MV-4-11 (cell line): ENCODE data around the gene IL31.

Experiments
- DNase-seq: peaks from one replicate; lab custom pipeline; 2025; lab: John Stamatoyannopoulos, UW

The IL31 gene

DNA sequence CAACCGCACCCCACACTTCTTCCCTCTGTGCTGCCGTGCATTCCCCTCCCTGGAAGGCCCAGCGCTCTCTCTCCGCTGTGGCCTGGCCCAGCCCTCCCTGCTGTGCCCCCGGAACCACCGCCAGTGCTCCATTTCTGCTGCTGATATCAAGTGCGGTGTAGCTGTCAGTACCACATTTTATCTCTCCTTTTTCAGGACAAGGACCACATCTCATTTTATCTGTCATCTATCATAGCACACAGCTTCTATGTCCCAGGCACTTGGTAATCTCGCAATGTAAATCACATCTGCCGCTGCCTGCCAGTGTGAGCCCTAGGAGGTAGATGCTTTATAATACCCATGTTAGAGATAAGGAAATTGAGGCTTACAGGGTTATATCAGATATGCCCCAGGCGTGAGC, 18.3 kb downstream of the IL31 start:
- DNase-seq: no peak

DNA sequence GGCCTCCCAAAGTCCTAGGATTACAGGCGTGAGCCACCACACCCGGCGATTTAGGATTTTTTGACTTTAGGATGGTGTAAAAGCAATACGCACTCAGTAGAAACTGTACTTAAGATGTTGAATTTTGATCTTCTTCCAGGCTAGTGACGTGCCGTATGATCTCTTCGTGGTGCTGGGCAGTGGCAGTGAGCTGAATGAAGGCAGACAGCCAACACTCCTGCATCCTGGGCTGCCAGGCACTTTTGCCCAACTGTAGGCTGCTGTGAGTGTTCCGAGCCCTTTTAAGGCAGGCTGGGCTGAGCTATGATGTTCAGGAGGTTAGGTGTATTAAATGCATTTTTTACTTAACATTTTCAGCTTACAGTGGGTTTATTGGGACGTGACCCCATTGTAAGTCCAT, 21.3 kb downstream of the IL31 start:
- no peak for DNase-seq

DNA sequence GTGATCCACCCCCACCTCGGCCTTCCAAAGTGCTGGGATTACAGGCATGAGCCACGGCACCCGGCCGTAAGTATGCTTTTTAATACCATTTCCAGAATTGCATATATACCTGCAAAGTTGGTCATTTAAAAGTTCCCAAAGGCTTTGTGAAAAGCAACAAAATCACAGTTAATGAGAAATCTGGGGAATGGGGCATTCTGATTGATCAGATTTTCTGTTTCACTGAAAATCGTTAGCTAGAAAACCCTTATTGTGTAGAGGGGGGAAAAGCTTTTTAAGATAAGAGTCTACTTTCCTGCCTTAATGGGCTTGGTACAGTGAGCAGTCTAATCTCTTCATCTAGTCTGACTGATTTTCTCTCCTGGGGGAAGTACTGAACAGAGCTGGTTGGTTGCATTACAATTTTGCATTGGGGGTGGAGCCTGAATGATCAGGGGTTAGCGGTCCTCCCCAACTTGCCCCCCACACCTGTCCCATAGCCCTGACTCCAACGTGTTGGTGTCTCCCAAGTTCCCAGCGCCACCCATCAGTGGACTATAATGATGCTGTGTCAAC, 23.8 kb downstream of the IL31 start:
- no peak for DNase-seq

DNA sequence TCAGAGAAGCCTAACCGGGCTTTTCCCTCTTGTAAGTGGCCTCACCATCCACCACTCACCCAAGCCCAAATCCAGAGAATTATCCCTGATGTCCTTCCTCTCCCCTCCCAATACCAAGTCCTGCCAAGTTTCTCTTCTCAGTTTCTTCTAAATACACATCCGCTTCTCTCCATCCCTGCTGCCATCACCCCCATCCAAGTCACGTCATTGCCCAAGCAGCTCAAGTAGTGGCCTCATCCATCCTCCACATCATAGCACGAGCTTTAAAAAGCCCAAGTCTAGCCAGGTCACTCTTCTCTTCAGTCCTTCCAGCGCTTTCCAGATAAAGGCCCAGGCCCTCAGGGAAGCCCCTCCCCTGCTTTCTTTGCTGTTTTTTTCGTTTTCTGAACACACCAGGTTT, 25.4 kb downstream of the IL31 start:
- peak; percentile 58 for DNase-seq

DNA sequence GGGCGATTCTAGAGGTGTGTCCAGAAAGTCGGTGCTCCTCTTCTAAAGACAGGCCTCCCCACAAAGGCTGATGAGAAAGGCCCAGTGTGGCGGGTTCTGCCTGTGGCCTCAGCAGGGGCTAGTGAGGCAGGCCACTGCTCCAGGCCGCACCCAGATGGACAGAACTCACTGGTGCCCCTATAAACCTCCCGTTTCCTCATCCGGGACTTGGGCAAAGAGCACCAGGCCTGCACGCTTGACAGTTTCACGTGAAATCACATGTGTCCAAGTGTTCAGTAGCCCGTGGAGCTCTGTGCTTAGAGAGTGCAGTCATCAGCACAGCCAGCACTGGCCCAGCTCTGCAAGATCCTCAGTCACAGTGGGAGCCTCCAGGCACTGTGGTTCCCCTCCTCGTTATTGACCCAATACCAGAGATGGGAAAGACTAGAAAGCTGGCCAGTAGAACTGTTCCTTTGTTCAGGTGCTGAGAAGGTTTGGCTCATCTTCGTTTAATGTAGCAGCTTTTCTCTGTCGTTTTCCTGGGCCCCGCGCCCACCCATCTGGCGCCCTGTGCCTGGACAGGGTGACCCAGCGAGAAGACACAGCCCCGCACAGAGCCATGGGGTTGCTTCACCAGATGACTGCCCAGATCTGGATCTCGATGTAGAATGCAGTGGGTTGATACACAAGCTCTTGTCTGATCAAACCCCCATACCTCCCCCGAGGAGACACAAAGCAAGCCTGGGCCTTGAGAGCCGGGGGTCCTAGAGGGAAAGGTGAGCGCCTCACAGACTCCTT, 26.3 kb downstream of the IL31 start:
- no peak for DNase-seq

DNA sequence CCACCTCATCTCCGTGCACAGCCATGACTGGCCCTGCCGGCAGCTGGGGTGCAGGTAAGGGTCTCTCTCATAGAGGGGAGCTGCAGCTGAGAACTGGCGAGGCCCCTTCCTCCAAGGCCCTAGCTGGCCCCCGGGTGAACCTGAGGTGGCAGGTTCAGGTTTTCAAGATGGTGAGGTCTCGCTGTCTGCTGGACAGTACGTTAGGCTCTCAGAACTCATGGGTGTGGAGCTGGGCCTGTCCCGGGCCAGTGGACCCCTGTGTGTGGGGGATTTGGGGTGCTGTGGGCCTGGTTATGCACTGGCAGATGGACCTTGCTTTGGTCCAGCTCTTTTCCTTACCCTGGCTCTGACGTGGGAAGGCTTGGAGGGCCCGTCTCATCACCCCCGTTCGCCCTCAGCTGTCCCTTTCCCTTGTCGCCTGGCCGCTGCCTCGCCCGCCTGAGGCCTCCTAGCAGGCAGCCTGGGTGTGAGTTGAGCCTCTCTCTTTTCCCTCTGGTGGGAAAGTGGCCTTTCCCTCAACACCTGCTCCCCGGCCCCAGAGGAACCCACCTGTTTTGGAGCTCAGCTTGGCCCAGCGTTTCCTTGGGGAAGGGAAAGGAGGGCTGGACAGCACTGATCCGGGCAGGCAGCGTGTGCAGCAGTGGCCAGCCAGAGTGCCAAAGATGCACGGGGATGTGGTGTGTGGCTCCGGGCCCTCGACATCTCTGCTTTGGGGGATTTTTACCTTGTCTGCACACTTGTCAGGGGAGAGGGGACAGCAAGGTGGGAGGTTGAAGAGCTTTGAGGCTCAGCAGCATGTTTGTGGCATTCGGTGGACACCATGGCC, 28.3 kb downstream of the IL31 start:
- no peak for DNase-seq

DNA sequence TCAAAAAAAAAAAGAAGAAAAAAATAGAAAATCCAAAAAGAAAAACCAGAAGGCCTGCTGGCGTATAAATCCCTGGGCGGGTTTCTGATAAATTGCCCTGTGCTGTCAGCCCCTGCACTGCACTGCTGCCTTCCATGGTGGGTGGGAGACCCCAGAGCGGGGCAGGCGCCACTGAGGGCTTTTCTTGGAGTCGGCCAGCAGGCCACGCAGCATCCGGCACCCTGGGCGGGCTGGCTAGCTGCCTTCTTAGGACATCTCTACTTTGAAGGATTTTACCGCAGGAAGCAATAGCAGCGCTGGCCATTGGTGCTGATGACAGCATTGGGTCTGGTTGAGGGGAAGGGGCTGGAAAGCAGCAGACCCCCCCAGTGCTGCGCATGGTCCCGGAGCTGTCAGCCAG, 29.1 kb downstream of the IL31 start:
- DNase-seq: no peak

DNA sequence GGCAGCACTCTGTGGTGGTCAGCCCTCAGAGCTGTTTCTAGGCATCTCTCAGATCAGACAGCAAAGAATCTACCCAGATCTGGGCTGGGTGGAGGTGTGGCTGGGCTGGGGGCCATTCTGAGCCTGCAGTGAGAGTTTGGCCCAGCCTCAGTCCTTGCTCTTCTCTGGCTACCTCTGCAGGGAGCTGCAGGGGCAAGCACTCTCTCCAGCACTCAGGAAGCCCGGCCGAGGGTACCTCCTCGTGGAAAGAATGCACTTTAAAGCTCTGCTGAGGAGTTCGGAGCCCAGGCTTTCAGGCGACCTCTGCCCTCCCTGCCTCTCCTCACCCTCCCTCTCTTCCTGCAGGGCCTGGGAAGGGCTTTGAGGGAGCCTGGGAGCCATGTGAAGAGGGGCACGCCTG, 31.2 kb downstream of the IL31 start:
- DNase-seq: no peak

DNA sequence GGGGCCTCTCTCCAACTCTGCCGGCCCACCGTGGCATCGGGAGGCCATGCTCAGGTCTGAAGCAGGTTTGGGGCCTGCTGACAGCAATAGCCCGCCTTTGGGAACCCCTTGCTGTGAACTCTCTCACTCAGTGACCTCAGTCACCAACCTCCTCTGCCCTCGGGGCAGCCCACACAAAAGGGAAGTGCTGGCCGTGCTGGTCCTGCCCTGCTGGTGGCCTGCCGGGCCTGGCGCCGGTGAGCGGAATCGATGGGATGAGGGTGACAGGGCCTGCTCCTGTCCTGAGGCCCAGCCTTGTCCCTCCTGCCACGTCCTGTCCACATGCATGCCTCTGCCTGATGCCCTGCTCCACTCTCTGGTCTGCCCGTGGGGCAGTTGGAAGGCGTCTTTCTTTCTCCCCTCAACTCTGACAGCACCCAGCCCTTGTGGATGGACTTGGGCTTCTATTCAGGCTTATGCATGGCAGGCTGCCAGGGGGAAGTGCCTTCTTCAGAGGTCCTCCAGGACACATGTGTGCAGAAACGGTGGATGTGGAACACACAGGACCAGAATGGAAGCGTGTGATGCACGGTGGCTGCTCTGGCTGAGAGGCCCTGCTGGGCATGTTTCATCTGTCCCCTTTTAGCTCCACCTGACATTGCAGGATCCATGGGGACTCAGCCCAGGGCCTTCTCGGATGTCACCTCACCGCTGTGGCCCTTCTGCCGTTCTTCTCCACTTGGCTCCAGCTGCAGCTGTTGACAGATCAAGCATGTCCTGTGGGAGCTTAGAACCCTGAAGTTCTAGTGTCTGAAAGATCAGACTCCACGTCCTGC, 31.9 kb downstream of the IL31 start:
- no peak for DNase-seq

DNA sequence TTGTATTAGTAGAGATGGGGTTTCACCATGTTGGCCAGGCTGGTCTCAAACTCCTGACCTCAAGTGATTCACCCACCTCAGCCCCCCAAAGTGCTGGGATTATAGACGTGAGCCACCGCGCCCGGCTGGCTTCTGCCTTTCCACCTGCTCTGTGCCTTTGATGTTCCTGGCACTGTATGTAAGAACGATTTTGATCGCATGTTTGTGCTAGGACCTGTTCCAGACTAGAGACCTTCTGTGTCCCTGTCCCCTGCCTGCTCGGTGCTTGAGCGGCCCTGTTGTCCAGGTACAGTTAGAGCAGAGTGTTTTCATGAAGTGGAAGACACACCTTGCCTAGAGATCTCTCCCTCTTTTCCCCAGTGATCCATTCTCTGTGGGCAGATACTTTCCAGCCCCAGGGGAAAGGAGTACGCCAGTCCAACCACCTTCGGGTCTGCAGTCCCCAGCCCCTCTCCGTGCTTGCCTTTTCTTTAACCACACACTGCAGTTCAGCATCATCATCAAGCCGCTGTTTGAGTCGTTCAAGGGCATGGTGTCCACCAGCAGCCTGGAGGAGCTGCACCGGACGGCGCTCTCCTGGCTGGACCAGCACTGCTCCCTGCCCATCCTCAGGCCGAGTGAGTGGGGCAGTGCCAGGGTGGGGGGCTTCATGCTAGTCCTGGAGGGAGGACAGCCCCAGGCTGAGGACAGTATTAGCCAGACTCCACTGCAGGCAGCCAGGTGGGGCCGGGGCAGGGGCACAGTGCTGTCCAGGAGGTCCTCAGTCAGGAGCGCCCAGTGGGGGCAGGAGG, 33.4 kb downstream of the IL31 start:
- DNase-seq: no peak

DNA sequence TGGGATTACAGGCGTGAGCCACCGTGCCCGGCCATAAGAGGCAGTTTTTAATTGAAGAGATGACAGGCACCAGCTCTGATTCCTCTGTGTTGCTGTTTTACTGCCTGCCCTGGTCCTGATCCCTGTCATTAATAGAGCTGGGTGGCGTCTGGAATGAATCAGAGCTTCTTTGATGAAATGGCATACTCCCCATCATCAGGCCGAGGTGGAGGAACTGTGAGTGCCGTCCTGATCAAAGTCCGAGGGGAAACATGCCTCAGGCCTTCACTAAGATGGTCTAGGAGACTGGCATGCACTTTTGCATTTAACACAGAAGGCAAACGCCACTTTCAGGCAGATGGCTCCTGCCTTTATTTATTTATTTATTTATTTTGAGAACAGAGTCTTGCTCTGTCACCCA, 34.1 kb downstream of the IL31 start:
- no peak for DNase-seq

DNA sequence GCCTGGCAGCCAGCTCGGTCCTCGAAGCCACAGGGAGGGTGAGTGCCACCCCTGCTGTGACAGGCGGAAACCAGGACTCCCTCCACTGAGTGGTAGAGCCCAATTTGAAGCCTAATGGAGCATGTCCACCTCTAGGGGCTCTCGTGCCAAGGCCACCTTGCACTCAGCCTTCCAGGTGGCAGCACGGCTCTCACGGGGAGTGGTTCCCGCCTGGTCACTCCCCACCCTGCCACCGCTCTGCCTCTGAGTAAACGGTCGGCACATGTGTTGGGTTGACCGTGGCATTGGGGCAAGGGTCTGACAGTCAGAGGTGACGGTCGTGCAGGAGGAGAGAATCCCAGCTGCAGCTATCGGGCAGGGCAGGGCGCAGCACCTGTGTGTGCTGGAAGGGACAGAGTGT, 34.8 kb downstream of the IL31 start:
- DNase-seq: no peak

DNA sequence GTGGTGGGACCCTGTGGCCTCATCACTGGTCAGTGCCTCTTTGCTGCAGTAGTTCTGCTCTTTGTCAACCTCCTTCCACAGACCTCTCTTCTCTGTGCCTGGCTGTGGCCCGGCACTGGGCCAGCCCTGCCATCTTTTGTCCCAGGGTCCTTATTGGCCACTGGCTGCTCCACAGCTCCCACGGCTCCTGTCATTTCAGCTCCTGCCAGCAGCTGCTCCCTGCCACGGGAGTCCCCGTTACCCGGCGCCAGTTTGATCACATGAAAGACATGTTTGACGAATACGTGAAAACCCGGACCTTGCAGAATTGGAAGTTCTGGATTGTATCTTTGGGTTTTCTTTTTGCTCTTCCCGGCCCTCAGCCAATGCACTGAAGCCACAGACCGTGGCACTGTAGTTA, 35.4 kb downstream of the IL31 start:
- DNase-seq: no peak

DNA sequence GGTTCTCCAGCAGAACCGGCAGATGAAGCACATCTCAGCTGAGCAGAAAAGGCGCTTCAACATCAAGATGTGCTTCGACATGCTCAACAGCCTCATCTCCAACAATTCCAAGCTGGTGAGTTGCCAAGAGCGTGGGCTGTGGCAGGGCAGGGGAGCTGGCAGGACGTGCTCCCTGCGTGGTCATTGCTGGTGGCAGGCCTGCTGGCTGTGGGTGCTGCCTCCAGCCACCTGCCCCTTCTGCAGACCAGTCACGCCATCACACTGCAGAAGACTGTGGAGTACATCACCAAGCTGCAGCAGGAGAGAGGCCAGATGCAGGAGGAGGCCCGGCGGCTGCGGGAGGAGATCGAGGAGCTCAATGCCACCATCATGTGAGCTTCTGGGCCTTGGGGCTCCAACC, 35.8 kb downstream of the IL31 start:
- DNase-seq: no peak

DNA sequence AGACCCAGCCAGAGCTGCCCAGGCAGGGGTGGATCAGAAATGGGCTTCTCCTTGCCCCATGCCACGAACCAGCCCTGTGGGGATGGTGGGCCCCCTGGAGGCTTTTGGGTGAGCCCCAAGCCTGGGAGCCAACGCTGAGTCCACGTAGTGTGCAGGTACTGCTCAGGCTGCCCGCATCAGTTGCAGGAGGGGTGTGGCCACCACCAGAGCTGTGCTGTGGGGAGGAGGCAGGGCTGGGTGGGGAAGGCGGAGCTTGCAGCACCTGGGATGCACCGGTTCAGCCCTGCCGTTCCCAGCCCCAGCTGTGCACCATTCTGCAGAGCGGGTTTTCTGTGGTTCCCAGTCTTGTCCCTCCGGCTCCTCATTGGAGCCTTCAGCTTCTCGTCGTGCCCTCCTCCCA, 36.3 kb downstream of the IL31 start:
- DNase-seq: no peak

DNA sequence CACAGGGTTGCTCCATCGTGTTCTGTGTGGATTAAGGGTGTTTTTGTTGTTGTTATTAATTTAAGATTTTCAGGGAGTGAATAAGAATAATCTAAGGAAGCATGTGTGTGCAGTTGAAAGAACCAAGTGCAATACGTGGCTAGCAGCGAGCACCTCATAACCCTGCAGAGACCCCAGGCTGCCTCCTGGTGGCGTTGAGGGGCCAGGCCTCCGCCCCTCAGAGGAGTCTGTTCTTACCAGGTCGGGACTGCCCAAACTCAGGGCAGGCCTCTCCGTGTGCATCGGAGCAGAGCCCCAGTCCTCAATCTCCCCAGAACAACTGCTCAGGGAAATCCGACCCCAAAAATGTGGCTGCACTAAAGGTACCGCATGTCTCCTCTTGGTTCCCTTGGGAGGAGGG, 36.8 kb downstream of the IL31 start:
- DNase-seq: no peak

DNA sequence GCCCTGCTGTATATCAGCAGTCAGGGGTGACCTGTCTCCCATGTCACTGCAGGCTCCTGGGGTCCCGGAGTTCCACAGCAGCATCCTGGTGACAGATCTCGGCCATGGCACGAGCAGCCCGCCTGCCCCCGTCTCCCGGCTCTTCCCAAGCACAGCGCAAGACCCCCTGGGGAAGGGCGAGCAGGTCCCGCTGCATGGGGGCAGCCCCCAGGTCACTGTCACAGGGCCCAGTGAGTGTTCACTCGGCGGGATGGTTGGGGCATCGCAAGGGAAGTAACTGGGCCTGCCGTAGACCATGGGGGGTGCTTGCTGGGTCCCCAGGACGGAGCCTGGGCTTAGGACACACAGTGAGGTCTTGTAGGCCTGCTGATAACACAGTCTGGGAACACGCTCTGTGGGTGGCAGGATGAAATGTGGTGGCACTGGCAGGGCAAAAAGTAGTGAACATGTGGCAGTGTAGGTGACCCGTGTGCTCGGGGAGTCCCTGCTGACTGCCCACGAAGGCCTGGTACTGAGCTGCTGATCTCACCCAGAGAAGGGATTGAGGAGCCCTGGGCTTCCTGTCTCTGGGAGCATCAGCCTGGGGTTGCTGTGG, 38.5 kb downstream of the IL31 start:
- no peak for DNase-seq

DNA sequence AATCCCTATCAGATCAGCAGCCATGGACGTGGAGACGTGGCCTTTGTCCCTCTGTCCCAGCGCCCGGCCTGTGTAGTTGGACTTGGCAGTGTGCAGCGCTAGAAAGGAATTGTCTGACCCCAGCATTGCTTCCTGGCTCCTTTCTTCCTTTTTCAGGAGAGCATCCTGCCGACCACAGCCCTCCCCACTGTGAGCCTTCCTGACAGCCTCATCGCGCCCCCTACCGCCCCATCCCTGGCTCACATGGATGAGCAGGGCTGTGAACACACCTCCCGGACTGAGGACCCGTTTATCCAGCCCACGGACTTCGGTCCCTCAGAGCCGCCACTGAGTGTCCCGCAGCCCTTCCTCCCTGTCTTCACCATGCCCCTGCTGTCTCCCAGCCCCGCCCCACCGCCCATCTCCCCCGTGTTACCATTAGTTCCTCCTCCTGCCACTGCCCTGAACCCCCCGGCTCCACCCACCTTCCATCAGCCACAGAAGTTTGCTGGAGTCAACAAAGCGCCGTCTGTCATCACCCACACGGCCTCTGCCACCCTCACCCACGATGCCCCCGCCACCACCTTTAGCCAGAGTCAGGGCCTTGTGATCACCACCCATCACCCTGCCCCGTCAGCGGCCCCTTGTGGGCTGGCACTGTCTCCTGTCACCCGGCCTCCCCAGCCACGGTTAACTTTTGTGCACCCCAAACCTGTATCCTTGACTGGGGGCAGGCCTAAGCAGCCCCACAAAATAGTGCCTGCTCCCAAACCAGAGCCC, 40.6 kb downstream of the IL31 start:
- DNase-seq: no peak

DNA sequence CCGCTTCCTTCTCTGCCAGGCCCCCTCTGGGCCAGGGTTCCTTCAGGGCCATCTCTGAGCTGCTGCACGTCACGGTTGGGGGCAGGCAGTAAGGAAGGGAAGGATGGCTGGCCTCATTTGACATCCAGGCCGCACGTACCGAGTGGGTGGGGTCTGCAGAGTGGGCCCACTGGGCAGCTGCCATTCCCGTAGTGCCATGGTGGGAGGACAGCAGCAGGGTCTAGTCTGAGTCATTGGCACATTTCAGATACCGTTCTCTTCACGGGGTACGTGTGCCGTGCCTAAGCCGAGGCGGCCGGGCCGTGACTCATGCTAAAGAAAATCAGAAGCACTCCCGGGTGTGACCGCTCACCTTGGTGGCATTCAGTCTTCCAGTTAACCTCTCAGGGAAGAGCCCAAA, 43.9 kb downstream of the IL31 start:
- DNase-seq: no peak

DNA sequence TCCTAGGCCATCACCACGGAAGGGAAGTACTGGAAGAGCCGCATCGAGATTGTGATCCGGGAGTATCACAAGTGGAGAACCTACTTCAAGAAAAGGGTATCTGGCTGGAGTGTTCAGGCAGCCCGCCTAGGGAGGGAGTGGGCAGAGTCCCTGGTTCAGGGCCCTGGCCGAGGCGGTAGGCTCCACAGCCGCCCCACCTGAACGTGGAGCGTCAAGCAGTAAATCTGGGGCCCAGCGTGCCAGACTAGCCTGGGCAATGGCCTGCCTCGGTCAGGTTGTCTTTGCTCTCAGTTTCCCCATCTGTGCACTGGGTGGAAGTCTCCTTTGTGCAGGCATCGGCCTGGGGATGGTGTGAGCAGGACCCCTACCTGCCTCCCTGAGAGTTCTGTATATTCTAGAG, 44.9 kb downstream of the IL31 start:
- no peak for DNase-seq

DNA sequence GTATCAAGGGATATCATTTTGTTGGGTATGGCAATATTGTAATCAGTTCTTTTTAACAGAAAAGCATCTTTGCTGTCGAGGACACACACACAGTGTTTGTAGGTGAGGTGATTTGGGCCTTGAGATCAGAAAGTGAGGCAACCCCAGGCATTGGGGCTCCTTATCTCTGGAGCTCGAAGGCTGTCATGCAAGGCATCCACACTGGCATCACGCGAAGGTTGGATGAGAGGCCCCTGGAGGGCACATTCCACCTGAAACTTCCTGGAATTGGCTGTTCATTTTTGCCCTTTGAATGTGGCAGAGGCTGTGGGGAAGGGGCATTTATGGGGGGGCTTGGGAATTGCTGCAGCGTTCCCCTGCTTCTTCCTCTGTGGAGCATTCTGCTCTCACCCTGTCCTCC, 45.5 kb downstream of the IL31 start:
- no peak for DNase-seq
